GM19238 (cell line): Measurements from ENCODE around the gene UNC5A.
A peak's percentile ranks its signal among the peaks of the same experiment; 100 is the strongest.

ENCODE experiments used
- DNase-seq: peaks from one replicate; pipeline ENCODE4 v3.0.0; 2011; ENCODE audit warnings: low spot score; ENCODE audit not compliant: insufficient read length

UNC5A gene

GRCh38 chr5:176820937-176821336, 10.6 kb downstream of the UNC5A start:
- DNase-seq: no peak

GRCh38 chr5:176821441-176821840, 11.1 kb downstream of the UNC5A start:
- no peak for DNase-seq

- DNase-seq: no peak
Observed at GRCh38 chr5:176822041-176822792, 11.9 kb downstream of the UNC5A start.

- no peak for DNase-seq
Observed at GRCh38 chr5:176822793-176823481, 12.6 kb downstream of the UNC5A start.

- no peak for DNase-seq
Observed at GRCh38 chr5:176823869-176824412, 13.6 kb downstream of the UNC5A start.

GRCh38 chr5:176824604-176825003, 14.2 kb downstream of the UNC5A start:
- DNase-seq: no peak

- no peak for DNase-seq
Observed at GRCh38 chr5:176825234-176825633, 14.9 kb downstream of the UNC5A start.

GRCh38 chr5:176825957-176826356, 15.6 kb downstream of the UNC5A start:
- DNase-seq: no peak

- no peak for DNase-seq
Observed at GRCh38 chr5:176827736-176828414, 17.5 kb downstream of the UNC5A start.

GRCh38 chr5:176829320-176829719, 19.0 kb downstream of the UNC5A start:
- DNase-seq: no peak

- DNase-seq: no peak
Observed at GRCh38 chr5:176830422-176830994, 20.1 kb downstream of the UNC5A start.

- no peak for DNase-seq
Observed at GRCh38 chr5:176830995-176831423, 20.6 kb downstream of the UNC5A start.

- no peak for DNase-seq
Observed at GRCh38 chr5:176831425-176831824, 21.1 kb downstream of the UNC5A start.

- no peak for DNase-seq
Observed at GRCh38 chr5:176832162-176832561, 21.8 kb downstream of the UNC5A start.

- DNase-seq: no peak
Observed at GRCh38 chr5:176833286-176833685, 22.9 kb downstream of the UNC5A start.

- no peak for DNase-seq
Observed at GRCh38 chr5:176835918-176836317, 25.6 kb downstream of the UNC5A start.

GRCh38 chr5:176836811-176837706, 26.7 kb downstream of the UNC5A start:
- no peak for DNase-seq

GRCh38 chr5:176837707-176838115, 27.4 kb downstream of the UNC5A start:
- DNase-seq: peak; percentile 59

GRCh38 chr5:176843673-176844072, 33.3 kb downstream of the UNC5A start:
- DNase-seq: no peak

- no peak for DNase-seq
Observed at GRCh38 chr5:176844281-176844680, 33.9 kb downstream of the UNC5A start.
